SK-N-SH treated with all-trans-retinoic acid at 6 μM for 48 hours (cell line): Measurements from ENCODE around the gene SUSD4.
"Not testable (repeated sequence)": the region's sequence is repeated elsewhere in the genome, so short reads cannot be mapped to it uniquely, and the experiment has no call there.

Source experiments
- ARNTL ChIP-seq: fragments of 450-650 bp; formaldehyde crosslinking; IDR thresholded peaks from 2 replicates; pipeline ENCODE4 v1.5.0; 2020; ENCODE audit warnings: low read depth, mild to moderate bottlenecking, moderate library complexity, borderline replicate concordance
- BACH2 ChIP-seq: fragments of 250-450 bp; sonication (Bioruptor Pico); IDR thresholded peaks from 2 replicates; pipeline ENCODE4 v1.9.0; 2021; ENCODE audit warnings: mild to moderate bottlenecking, borderline replicate concordance
- CSDC2 ChIP-seq: fragments of 250-450 bp; sonication (Bioruptor Pico); IDR thresholded peaks from 2 replicates; pipeline ENCODE4 v1.5.0; 2020; ENCODE audit warnings: mild to moderate bottlenecking, moderate library complexity
- GLIS3 ChIP-seq: fragments of 250-450 bp; sonication (Bioruptor Pico); IDR thresholded peaks from 2 replicates; pipeline ENCODE4 v1.5.0; 2020; ENCODE audit warnings: mild to moderate bottlenecking, moderate library complexity
- OSR1 ChIP-seq: fragments of 250-450 bp; sonication (Bioruptor Pico); IDR thresholded peaks from 2 replicates; pipeline ENCODE4 v1.8.0; 2022; ENCODE audit warnings: moderate library complexity, mild to moderate bottlenecking, inconsistent platforms
- PPARA ChIP-seq: fragments of 250-450 bp; sonication (Bioruptor Pico); IDR thresholded peaks from 2 replicates; pipeline ENCODE4 v1.5.0; 2020; ENCODE audit warnings: mild to moderate bottlenecking, borderline replicate concordance
- RARB ChIP-seq: fragments of 250-450 bp; sonication (Bioruptor Pico); IDR thresholded peaks from 2 replicates; pipeline ENCODE4 v1.8.0; 2021; ENCODE audit warnings: mild to moderate bottlenecking, moderate library complexity
- SNAI2 ChIP-seq: fragments of 250-450 bp; sonication (Bioruptor Pico); IDR thresholded peaks from 2 replicates; pipeline ENCODE4 v1.5.0; 2020; ENCODE audit warnings: mild to moderate bottlenecking, moderate library complexity
- ZFP3 ChIP-seq: fragments of 250-450 bp; sonication (Bioruptor Pico); IDR thresholded peaks from 2 replicates; pipeline ENCODE4 v1.5.0; 2020; ENCODE audit warnings: mild to moderate bottlenecking, moderate library complexity
- ZFP30 ChIP-seq: fragments of 450-650 bp; formaldehyde crosslinking; IDR thresholded peaks from 2 replicates; pipeline ENCODE4 v1.5.0; 2022; ENCODE audit warnings: mild to moderate bottlenecking, moderate library complexity
- ZNF8 ChIP-seq: fragments of 450-650 bp; formaldehyde crosslinking; IDR thresholded peaks from 2 replicates; pipeline ENCODE4 v1.5.0; 2020; ENCODE audit warnings: mild to moderate bottlenecking, moderate library complexity
- TF ChIP-seq, protein P1 (sequence below): fragments of 250-450 bp; sonication (Bioruptor Pico); IDR thresholded peaks from 2 replicates; pipeline ENCODE4 v1.5.1; 2020; ENCODE audit warnings: low read depth, mild to moderate bottlenecking, moderate library complexity
- TF ChIP-seq, protein P2 (sequence below): fragments of 250-450 bp; sonication (Bioruptor Pico); IDR thresholded peaks from 2 replicates; pipeline ENCODE4 v1.8.0; 2020; ENCODE audit warnings: mild to moderate bottlenecking, moderate library complexity, borderline replicate concordance
- TF ChIP-seq, protein P3 (sequence below): fragments of 250-450 bp; sonication (Bioruptor Pico); IDR thresholded peaks from 2 replicates; pipeline ENCODE4 v1.5.0; 2020; ENCODE audit warnings: mild to moderate bottlenecking, moderate library complexity

DNA sequence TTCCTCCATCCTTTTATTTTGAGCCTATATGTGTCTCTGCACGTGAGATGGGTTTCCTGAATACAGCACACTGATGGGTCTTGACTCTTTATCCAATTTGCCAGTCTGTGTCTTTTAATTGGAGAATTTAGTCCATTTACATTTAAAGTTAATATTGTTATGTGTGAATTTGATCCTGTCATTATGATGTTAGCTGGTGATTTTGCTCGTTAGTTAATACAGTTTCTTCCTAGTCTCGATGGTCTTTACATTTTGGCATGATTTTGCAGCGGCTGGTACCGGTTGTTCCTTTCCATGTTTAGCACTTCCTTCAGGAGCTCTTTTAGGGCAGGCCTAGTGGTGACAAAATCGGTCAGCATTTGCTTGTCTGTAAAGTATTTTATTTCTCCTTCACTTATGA is 35.4 kb upstream of the SUSD4 start:
- TF ChIP-seq, protein P1, sequence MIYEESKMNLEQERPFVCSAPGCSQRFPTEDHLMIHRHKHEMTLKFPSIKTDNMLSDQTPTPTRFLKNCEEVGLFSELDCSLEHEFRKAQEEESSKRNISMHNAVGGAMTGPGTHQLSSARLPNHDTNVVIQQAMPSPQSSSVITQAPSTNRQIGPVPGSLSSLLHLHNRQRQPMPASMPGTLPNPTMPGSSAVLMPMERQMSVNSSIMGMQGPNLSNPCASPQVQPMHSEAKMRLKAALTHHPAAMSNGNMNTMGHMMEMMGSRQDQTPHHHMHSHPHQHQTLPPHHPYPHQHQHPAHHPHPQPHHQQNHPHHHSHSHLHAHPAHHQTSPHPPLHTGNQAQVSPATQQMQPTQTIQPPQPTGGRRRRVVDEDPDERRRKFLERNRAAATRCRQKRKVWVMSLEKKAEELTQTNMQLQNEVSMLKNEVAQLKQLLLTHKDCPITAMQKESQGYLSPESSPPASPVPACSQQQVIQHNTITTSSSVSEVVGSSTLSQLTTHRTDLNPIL (CRISPR knock-in tag): not testable (repeated sequence)
- TF ChIP-seq, protein P2, sequence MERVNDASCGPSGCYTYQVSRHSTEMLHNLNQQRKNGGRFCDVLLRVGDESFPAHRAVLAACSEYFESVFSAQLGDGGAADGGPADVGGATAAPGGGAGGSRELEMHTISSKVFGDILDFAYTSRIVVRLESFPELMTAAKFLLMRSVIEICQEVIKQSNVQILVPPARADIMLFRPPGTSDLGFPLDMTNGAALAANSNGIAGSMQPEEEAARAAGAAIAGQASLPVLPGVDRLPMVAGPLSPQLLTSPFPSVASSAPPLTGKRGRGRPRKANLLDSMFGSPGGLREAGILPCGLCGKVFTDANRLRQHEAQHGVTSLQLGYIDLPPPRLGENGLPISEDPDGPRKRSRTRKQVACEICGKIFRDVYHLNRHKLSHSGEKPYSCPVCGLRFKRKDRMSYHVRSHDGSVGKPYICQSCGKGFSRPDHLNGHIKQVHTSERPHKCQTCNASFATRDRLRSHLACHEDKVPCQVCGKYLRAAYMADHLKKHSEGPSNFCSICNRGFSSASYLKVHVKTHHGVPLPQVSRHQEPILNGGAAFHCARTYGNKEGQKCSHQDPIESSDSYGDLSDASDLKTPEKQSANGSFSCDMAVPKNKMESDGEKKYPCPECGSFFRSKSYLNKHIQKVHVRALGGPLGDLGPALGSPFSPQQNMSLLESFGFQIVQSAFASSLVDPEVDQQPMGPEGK (CRISPR knock-in tag): not testable (repeated sequence)
- TF ChIP-seq, protein P3, sequence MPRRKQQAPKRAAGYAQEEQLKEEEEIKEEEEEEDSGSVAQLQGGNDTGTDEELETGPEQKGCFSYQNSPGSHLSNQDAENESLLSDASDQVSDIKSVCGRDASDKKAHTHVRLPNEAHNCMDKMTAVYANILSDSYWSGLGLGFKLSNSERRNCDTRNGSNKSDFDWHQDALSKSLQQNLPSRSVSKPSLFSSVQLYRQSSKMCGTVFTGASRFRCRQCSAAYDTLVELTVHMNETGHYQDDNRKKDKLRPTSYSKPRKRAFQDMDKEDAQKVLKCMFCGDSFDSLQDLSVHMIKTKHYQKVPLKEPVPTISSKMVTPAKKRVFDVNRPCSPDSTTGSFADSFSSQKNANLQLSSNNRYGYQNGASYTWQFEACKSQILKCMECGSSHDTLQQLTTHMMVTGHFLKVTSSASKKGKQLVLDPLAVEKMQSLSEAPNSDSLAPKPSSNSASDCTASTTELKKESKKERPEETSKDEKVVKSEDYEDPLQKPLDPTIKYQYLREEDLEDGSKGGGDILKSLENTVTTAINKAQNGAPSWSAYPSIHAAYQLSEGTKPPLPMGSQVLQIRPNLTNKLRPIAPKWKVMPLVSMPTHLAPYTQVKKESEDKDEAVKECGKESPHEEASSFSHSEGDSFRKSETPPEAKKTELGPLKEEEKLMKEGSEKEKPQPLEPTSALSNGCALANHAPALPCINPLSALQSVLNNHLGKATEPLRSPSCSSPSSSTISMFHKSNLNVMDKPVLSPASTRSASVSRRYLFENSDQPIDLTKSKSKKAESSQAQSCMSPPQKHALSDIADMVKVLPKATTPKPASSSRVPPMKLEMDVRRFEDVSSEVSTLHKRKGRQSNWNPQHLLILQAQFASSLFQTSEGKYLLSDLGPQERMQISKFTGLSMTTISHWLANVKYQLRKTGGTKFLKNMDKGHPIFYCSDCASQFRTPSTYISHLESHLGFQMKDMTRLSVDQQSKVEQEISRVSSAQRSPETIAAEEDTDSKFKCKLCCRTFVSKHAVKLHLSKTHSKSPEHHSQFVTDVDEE (CRISPR knock-in tag): not testable (repeated sequence)
- TF ChIP-seq ARNTL; BACH2 (CRISPR knock-in tag); ZNF8 (CRISPR knock-in tag); CSDC2 (CRISPR knock-in tag); RARB; SNAI2 (CRISPR knock-in tag); GLIS3 (CRISPR knock-in tag); ZFP3 (CRISPR knock-in tag); OSR1; PPARA (CRISPR knock-in tag); ZFP30 (CRISPR knock-in tag): not testable (repeated sequence)
